Endodermal cell (in vitro differentiated cells): ENCODE data around the gene NTRK1. TPM values are rescaled to one million over a fixed set of nuclear protein-coding genes. Genes with fewer than 3 reads are reported as not detected.

ENCODE experiments used
- DNase-seq: peaks from one replicate; pipeline ENCODE4 v3.0.0-alpha.2; 2017
- H3K27ac ChIP-seq: 2 replicates; pipeline ENCODE4 v1.5.1; 2013; ENCODE audit warnings: mild to moderate bottlenecking, low read depth, low read length, moderate library complexity
- H3K27me3 ChIP-seq: 2 replicates; pipeline ENCODE4 v1.6.1; 2013; ENCODE audit warnings: mild to moderate bottlenecking, low read length, moderate library complexity; ENCODE audit not compliant: insufficient read depth, control insufficient read depth, poor library complexity, severe bottlenecking
- H3K36me3 ChIP-seq: 2 replicates; pipeline ENCODE4 v1.7.0; 2013; ENCODE audit warnings: mild to moderate bottlenecking, low read length, moderate library complexity; ENCODE audit not compliant: control insufficient read depth, insufficient read depth
- H3K4me1 ChIP-seq: one replicate; pipeline ENCODE4 v1.7.0; 2013; ENCODE audit warnings: low read length; ENCODE audit not compliant: control insufficient read depth, insufficient read depth
- H3K4me3 ChIP-seq: 2 replicates; pipeline ENCODE4 v1.5.1; 2013; ENCODE audit warnings: mild to moderate bottlenecking, low read length, moderate library complexity
- H3K9ac ChIP-seq: 2 replicates; pipeline ENCODE4 v1.6.1; 2013; ENCODE audit warnings: mild to moderate bottlenecking, low read length, moderate library complexity; ENCODE audit not compliant: poor library complexity, severe bottlenecking; ENCODE audit errors: extremely low read depth
- H3K9me3 ChIP-seq: 2 replicates; pipeline ENCODE4 v1.6.1; 2013; ENCODE audit warnings: mild to moderate bottlenecking, low read length, moderate library complexity; ENCODE audit not compliant: control insufficient read depth
- H3K27ac Mint-ChIP-seq: 2 replicates; pipeline ENCODE4 v1.8.0; 2020; ENCODE audit warnings: mixed read lengths
- H3K27me3 Mint-ChIP-seq: 2 replicates; pipeline ENCODE4 v1.8.0; 2021; ENCODE audit warnings: mild to moderate bottlenecking, mixed read lengths; ENCODE audit not compliant: insufficient read depth
- H3K36me3 Mint-ChIP-seq: 2 replicates; pipeline ENCODE4 v1.8.0; 2020; ENCODE audit warnings: low read depth, mixed read lengths
- H3K4me1 Mint-ChIP-seq: 2 replicates; pipeline ENCODE4 v1.8.0; 2020; ENCODE audit warnings: mixed read lengths
- H3K4me3 Mint-ChIP-seq: 2 replicates; pipeline ENCODE4 v1.8.0; 2020; ENCODE audit warnings: mild to moderate bottlenecking, moderate library complexity, mixed read lengths
- H3K9me3 Mint-ChIP-seq: 2 replicates; pipeline ENCODE4 v1.8.0; 2020; ENCODE audit warnings: mild to moderate bottlenecking, mixed read lengths
- WGBS, 2 experiments: methylation state at CpG; one replicate each; pipeline versions ENCODE4 v1.1.5 to v1.1.7; 2013; ENCODE audit warnings: missing lambda C conversion rate in 2 of 2, mixed read lengths in 1 of 2; ENCODE audit not compliant: insufficient coverage in 1 of 2, insufficient read length in 1 of 2; 5-methylcytosine and 5-hydroxymethylcytosine counted together
- total RNA-seq, 2 donors: library from RNA; stranded (reverse); fragmentation: NEBNext Ultra II Directional in 1 of 2; extraction: Animal tissue kit (Norgen Biotek cat#: 25700) in 1 of 2; gene quantifications; 2 replicates in 1 of 2; 3 replicates in 1 of 2; pipeline ENCODE4 v1.2.1, GENCODE V29; 2021
- TF ChIP-seq, protein P1 (sequence below): fragments of 200-600 bp; sonication (generic); conservative IDR thresholded peaks from 2 replicates; pipeline ENCODE4 v1.5.0; 2021; ENCODE audit warnings: antibody characterized with exemption, mild to moderate bottlenecking

The NTRK1 gene
- total RNA-seq, 2 donors from 2014 or later, result 0.44 to 0.82 TPM

DNA sequence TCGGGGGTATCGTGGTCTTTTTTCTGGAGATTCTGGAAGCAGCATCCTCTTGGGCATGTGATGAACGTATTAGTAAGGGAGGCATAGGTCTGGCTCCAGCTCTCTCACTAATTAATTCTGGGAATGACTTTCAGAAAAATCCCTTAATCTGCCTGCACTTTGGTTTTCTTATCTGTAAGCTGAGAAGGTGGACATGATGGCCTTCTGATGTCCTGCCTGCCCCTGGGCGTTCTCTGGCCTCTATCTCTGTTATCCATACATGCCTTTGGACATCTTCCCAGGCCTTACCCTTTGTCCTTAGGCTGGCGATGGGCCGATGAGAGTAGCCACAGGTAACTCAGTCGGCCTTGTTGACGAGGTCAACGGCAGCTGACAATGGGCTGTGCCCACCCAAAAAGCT is 8.8 kb downstream of the NTRK1 start:
- H3K9me3 ChIP-seq, result no peaks in the 10 kb centered on the region
- no peak overlapping the region for H3K9ac ChIP-seq
- 93 to 99% methylated on average over 8 to 9 of the region's 9 CpGs for WGBS, 2 experiments
- H3K4me3 ChIP-seq, result no peak overlapping the region
- no peaks in the 10 kb centered on the region for H3K4me1 ChIP-seq
- H3K36me3 ChIP-seq, result no peaks in the 10 kb centered on the region
- no peak overlapping the region for H3K27ac Mint-ChIP-seq
- H3K27me3 ChIP-seq, result peaks cover 28% of the 10 kb centered on the region
- TF ChIP-seq, protein P1, sequence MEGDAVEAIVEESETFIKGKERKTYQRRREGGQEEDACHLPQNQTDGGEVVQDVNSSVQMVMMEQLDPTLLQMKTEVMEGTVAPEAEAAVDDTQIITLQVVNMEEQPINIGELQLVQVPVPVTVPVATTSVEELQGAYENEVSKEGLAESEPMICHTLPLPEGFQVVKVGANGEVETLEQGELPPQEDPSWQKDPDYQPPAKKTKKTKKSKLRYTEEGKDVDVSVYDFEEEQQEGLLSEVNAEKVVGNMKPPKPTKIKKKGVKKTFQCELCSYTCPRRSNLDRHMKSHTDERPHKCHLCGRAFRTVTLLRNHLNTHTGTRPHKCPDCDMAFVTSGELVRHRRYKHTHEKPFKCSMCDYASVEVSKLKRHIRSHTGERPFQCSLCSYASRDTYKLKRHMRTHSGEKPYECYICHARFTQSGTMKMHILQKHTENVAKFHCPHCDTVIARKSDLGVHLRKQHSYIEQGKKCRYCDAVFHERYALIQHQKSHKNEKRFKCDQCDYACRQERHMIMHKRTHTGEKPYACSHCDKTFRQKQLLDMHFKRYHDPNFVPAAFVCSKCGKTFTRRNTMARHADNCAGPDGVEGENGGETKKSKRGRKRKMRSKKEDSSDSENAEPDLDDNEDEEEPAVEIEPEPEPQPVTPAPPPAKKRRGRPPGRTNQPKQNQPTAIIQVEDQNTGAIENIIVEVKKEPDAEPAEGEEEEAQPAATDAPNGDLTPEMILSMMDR, result no peak
- no peak overlapping the region for H3K27ac ChIP-seq
- H3K4me1 Mint-ChIP-seq, result no peaks in the 10 kb centered on the region
- no peak for DNase-seq
- peaks cover 67% of the 10 kb centered on the region for H3K27me3 Mint-ChIP-seq
- no peaks in the 10 kb centered on the region for H3K36me3 Mint-ChIP-seq
- no peak overlapping the region for H3K4me3 Mint-ChIP-seq
- no peaks in the 10 kb centered on the region for H3K9me3 Mint-ChIP-seq

DNA sequence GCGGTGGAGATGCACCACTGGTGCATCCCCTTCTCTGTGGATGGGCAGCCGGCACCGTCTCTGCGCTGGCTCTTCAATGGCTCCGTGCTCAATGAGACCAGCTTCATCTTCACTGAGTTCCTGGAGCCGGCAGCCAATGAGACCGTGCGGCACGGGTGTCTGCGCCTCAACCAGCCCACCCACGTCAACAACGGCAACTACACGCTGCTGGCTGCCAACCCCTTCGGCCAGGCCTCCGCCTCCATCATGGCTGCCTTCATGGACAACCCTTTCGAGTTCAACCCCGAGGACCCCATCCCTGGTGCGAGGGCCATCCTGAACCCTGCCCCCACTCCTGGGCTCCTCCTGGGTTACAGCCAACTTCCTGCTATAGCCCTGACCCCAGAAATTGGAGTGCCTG is 13.0 kb downstream of the NTRK1 start:
- DNase-seq, result no peak
- Mint-ChIP-seq H3K36me3 (no peaks in the 10 kb centered on the region), H3K27me3 (peaks cover 69% of the 10 kb centered on the region), H3K9me3 (no peaks in the 10 kb centered on the region), H3K4me3 (no peak overlapping the region), H3K4me1 (no peaks in the 10 kb centered on the region), H3K27ac (no peak overlapping the region)
- Histone ChIP-seq H3K9ac (no peak overlapping the region), H3K27ac (no peak overlapping the region), H3K27me3 (peaks cover 30% of the 10 kb centered on the region), H3K4me3 (no peak overlapping the region), H3K9me3 (no peaks in the 10 kb centered on the region), H3K4me1 (no peaks in the 10 kb centered on the region), H3K36me3 (no peaks in the 10 kb centered on the region)
- WGBS, 2 experiments, result 96 to 98% methylated on average over 8 to 18 of the region's 18 CpGs
- TF ChIP-seq, protein P1, result no peak

DNA sequence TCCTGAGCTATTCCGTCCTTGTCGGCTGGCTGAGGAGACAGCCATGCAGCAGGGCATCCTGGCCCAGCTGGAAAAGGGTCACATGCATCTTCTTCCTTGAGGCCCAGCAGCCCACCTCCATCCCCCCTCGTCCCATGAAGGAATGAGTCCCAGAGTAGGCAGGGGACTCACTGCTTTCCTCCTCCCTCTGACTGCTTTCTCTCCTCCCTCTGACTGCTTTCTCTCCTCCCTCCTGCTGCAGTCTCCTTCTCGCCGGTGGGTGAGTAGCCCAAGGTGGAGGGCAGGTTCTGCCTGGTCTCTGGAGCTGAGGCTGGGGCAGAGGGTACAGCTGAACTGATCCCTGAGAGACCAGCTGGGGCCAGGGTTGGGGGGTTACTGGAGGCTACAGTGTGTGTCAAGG is 13.5 kb downstream of the NTRK1 start:
- Histone ChIP-seq H3K9ac (no peak overlapping the region), H3K4me3 (no peak overlapping the region), H3K27me3 (peaks cover 33% of the 10 kb centered on the region), H3K9me3 (no peaks in the 10 kb centered on the region), H3K27ac (no peak overlapping the region), H3K4me1 (no peaks in the 10 kb centered on the region), H3K36me3 (no peaks in the 10 kb centered on the region)
- TF ChIP-seq, protein P1, result no peak
- H3K4me3 Mint-ChIP-seq, result no peak overlapping the region
- H3K27ac Mint-ChIP-seq, result no peak overlapping the region
- 85 to 92% methylated on average over 2 to 5 of the region's 5 CpGs for WGBS, 2 experiments
- H3K9me3 Mint-ChIP-seq, result no peaks in the 10 kb centered on the region
- no peak for DNase-seq
- peaks cover 70% of the 10 kb centered on the region for H3K27me3 Mint-ChIP-seq
- no peaks in the 10 kb centered on the region for H3K4me1 Mint-ChIP-seq
- no peaks in the 10 kb centered on the region for H3K36me3 Mint-ChIP-seq
